ENCODE measurements around the gene PHLDB3. TPM values are rescaled to one million over a fixed set of nuclear protein-coding genes. Genes with fewer than 3 reads are reported as not detected.
"Not testable (repeated sequence)": the region's sequence is repeated elsewhere in the genome, so short reads cannot be mapped to it uniquely, and the experiment has no call there.

PHLDB3 gene
- polyA plus RNA-seq, 1 of the 3 experiments (the other 2 are of a cell fraction): 15.6 TPM

DNA sequence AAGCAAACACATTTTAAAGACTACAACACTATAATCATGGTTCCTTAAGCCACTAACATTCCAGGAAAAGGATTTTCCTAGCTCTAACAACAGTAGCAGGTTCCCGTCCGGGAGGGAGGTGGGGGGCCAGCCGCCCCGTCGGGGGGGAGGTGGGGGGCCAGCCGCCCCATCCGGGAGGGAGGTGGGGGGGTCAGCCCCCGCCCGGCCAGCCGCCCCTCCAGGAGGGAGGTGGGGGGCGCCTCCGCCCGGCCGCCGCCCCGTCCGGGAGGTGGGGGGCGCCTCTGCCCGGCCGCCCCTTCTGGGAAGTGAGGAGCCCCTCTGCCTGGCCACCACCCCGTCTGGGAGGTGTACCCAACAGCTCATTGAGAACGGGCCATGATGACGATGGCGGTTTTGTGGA is 43.4 kb upstream of the PHLDB3 start:
- H4K20me1 ChIP-seq (ENCODE audit: insufficient read depth); H3K27me3 ChIP-seq (ENCODE audit: insufficient read depth); H3K27ac ChIP-seq (ENCODE audit: low read depth in 2 of 2, low read length in 1 of 2); H2AFZ ChIP-seq (ENCODE audit: low read depth); H3K4me2 ChIP-seq; H3K4me3 ChIP-seq (ENCODE audit: low read depth in 2 of 2, low read length in 1 of 2); H3K4me1 ChIP-seq (ENCODE audit: control insufficient read depth in 1 of 2, insufficient read depth in 2 of 2, low read depth in 1 of 2, low read length in 1 of 2); H3K9me3 ChIP-seq; H3K9me2 ChIP-seq; H3F3A ChIP-seq (replicated peaks; ENCODE audit: insufficient read depth); H3K79me2 ChIP-seq (ENCODE audit: insufficient read depth); POLR2A ChIA-PET; DNase-seq; H3K9ac ChIP-seq: not testable (repeated sequence)
- no CpG with 5 or more reads among the region's 24 CpGs for WGBS (ENCODE audit: low lambda C conversion rate)
- peaks cover 12 to 40% of the 10 kb centered on the region in 2 experiments for H3K36me3 ChIP-seq (replicated peaks in 1 of 2; ENCODE audit: control insufficient read depth in 1 of 2, insufficient read depth in 2 of 2, low read length in 1 of 2)
- CTCF ChIA-PET: interaction anchor here (0.6 kb wide), 1 partner anchor 109 kb away, joined by 3 read pairs; no protein-coding TSS in a partner anchor

DNA sequence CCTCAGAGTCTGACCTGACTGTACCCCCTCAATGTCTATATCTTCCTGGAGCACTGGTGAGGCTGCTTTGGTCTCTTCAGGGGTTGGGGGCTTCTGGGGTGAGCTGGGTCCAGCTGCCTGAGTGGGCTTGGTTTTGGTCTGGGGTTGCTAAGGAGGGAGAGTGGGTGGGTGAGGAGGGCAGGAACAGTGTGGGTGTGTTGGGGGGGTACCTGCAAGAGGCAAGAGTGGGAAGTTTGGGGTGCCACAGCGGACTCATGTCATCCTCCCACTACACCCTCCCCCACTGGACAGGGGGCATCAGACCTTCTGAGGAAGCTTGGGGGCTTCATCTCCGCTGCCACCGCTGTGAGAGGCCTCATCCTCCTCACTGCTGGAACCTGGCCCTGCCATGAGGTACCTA is 42.0 kb upstream of the PHLDB3 start:
- 80% methylated on average over 1 of the region's 3 CpGs for WGBS (ENCODE audit: low lambda C conversion rate)
- DNase-seq: no peak
- Histone ChIP-seq H3K4me1 (ENCODE audit: control insufficient read depth in 1 of 2, insufficient read depth in 2 of 2, low read depth in 1 of 2, low read length in 1 of 2) (no peaks in the 10 kb centered on the region), H3K9ac (no peak overlapping the region), H3K4me2 (no peak overlapping the region), H3K9me2 (no peaks in the 10 kb centered on the region), H4K20me1 (ENCODE audit: insufficient read depth) (no peaks in the 10 kb centered on the region), H3K9me3 (no peaks in the 10 kb centered on the region), H3K36me3 (replicated peaks in 1 of 2; ENCODE audit: control insufficient read depth in 1 of 2, insufficient read depth in 2 of 2, low read length in 1 of 2) (peaks cover 14 to 34% of the 10 kb centered on the region in 2 experiments), H3F3A (replicated peaks; ENCODE audit: insufficient read depth) (peaks cover 6% of the 10 kb centered on the region), H3K27ac (ENCODE audit: low read depth in 2 of 2, low read length in 1 of 2) (no peak overlapping the region), H2AFZ (ENCODE audit: low read depth) (no peak overlapping the region), H3K79me2 (ENCODE audit: insufficient read depth) (no peaks in the 10 kb centered on the region), H3K4me3 (ENCODE audit: low read depth in 2 of 2, low read length in 1 of 2) (no peak overlapping the region), H3K27me3 (ENCODE audit: insufficient read depth) (no peaks in the 10 kb centered on the region)
- ChIA-PET CTCF (interaction anchor here (1.2 kb wide), 1 partner anchor 9 kb away, joined by 10 read pairs; no protein-coding TSS in a partner anchor), POLR2A (interaction anchor here (1.2 kb wide), 1 partner anchor 33 kb away, joined by 3 read pairs; no protein-coding TSS in a partner anchor)
- TF ChIP-seq EP300 (IDR thresholded peaks at IDR 0.05; ENCODE audit: borderline replicate concordance in 1 of 2, low read depth in 1 of 2, low read length in 1 of 2): no peak
- TF ChIP-seq MEF2A (IDR thresholded peaks at IDR 0.05; ENCODE audit: borderline replicate concordance, low read depth): no peak
- TF ChIP-seq SIN3A (IDR thresholded peaks at IDR 0.05; ENCODE audit: borderline replicate concordance, low read depth, low read length): no peak
- TF ChIP-seq, protein P1, sequence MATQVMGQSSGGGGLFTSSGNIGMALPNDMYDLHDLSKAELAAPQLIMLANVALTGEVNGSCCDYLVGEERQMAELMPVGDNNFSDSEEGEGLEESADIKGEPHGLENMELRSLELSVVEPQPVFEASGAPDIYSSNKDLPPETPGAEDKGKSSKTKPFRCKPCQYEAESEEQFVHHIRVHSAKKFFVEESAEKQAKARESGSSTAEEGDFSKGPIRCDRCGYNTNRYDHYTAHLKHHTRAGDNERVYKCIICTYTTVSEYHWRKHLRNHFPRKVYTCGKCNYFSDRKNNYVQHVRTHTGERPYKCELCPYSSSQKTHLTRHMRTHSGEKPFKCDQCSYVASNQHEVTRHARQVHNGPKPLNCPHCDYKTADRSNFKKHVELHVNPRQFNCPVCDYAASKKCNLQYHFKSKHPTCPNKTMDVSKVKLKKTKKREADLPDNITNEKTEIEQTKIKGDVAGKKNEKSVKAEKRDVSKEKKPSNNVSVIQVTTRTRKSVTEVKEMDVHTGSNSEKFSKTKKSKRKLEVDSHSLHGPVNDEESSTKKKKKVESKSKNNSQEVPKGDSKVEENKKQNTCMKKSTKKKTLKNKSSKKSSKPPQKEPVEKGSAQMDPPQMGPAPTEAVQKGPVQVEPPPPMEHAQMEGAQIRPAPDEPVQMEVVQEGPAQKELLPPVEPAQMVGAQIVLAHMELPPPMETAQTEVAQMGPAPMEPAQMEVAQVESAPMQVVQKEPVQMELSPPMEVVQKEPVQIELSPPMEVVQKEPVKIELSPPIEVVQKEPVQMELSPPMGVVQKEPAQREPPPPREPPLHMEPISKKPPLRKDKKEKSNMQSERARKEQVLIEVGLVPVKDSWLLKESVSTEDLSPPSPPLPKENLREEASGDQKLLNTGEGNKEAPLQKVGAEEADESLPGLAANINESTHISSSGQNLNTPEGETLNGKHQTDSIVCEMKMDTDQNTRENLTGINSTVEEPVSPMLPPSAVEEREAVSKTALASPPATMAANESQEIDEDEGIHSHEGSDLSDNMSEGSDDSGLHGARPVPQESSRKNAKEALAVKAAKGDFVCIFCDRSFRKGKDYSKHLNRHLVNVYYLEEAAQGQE (IDR thresholded peaks at IDR 0.05; ENCODE audit: low read depth, low read length): no peak

DNA sequence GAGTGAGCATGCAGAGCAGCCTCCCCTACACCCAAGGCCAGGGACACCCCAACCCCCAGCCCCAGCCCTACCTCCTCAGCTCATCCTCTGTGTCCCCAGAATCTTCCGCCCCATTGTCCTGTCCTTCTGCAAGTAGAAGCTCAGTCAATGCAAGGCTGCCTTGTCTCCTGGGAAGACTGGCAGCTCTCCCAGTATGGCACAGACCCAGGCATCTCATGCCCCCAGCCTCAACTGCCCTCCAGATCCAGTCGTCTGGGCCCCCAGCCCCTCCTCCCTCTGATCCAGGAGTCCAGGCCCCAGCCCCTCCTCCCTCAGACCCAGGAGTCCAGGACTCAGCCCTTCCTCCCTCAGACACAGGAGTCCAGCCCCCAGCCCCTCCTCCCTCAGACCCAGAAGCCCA is 41.4 kb upstream of the PHLDB3 start:
- Histone ChIP-seq H3K79me2 (ENCODE audit: insufficient read depth) (no peaks in the 10 kb centered on the region), H3K4me3 (ENCODE audit: low read depth in 2 of 2, low read length in 1 of 2) (no peak overlapping the region), H3K27me3 (ENCODE audit: insufficient read depth) (no peaks in the 10 kb centered on the region), H3K9me2 (no peaks in the 10 kb centered on the region), H2AFZ (ENCODE audit: low read depth) (no peak overlapping the region), H3F3A (replicated peaks; ENCODE audit: insufficient read depth) (peaks cover 6% of the 10 kb centered on the region), H4K20me1 (ENCODE audit: insufficient read depth) (no peaks in the 10 kb centered on the region), H3K9ac (no peak overlapping the region), H3K36me3 (replicated peaks in 1 of 2; ENCODE audit: control insufficient read depth in 1 of 2, insufficient read depth in 2 of 2, low read length in 1 of 2) (peaks cover 14 to 29% of the 10 kb centered on the region in 2 experiments), H3K4me1 (ENCODE audit: control insufficient read depth in 1 of 2, insufficient read depth in 2 of 2, low read depth in 1 of 2, low read length in 1 of 2) (no peaks in the 10 kb centered on the region), H3K27ac (ENCODE audit: low read depth in 2 of 2, low read length in 1 of 2) (no peak overlapping the region), H3K4me2 (no peak overlapping the region), H3K9me3 (no peaks in the 10 kb centered on the region)
- CTCF ChIA-PET: interaction anchor here (0.6 to 1.1 kb wide), 2 partner anchors 10 to 49 kb away, joined by 3 read pairs; no protein-coding TSS in a partner anchor
- POLR2A ChIA-PET: interaction anchor here (1.2 kb wide), 1 partner anchor 34 kb away, joined by 3 read pairs; no protein-coding TSS in a partner anchor
- DNase-seq: no peak
- 81% methylated on average over 2 of the region's 2 CpGs for WGBS (ENCODE audit: low lambda C conversion rate)
- no peak for TF ChIP-seq FOXM1 (IDR thresholded peaks at IDR 0.05; ENCODE audit: low read depth)
- no peak for TF ChIP-seq GATA2 (CRISPR knock-in tag; IDR thresholded peaks at IDR 0.05)
- no peak for TF ChIP-seq USF2 (IDR thresholded peaks at IDR 0.05; ENCODE audit: borderline replicate concordance, low read depth, low read length)
- TF ChIP-seq SMC3 (IDR thresholded peaks at IDR 0.05; ENCODE audit: low read depth, low read length): no peak
- TF ChIP-seq TAF1 (IDR thresholded peaks at IDR 0.05; ENCODE audit: borderline replicate concordance, low read depth, low read length): no peak
- no peak for TF ChIP-seq FOXJ3 (CRISPR knock-in tag; IDR thresholded peaks at IDR 0.05)
- TF ChIP-seq, protein P2, sequence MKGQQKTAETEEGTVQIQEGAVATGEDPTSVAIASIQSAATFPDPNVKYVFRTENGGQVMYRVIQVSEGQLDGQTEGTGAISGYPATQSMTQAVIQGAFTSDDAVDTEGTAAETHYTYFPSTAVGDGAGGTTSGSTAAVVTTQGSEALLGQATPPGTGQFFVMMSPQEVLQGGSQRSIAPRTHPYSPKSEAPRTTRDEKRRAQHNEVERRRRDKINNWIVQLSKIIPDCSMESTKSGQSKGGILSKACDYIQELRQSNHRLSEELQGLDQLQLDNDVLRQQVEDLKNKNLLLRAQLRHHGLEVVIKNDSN (IDR thresholded peaks at IDR 0.05; ENCODE audit: borderline replicate concordance, low read depth): no peak
- TF ChIP-seq MAX (IDR thresholded peaks at IDR 0.05; ENCODE audit: low read depth): no peak

All from SK-N-SH (cell line).